HG03108 (cell line): ENCODE results near the gene ARMC2.
"Not testable (repeated sequence)": the region's sequence is repeated elsewhere in the genome, so short reads cannot be mapped to it uniquely, and the experiment has no call there.

Source experiments
- ATAC-seq: cut with Tn5 transposase; IDR thresholded peaks from one replicate; pipeline ENCODE4 v1.9.1; 2021; ENCODE audit warnings: moderate library complexity; ENCODE audit not compliant: unreplicated experiment

Gene ARMC2

GRCh38 chr6:108948181-108948661 lies 100.0 kb downstream of the ARMC2 start:
- no peak for ATAC-seq

DNA sequence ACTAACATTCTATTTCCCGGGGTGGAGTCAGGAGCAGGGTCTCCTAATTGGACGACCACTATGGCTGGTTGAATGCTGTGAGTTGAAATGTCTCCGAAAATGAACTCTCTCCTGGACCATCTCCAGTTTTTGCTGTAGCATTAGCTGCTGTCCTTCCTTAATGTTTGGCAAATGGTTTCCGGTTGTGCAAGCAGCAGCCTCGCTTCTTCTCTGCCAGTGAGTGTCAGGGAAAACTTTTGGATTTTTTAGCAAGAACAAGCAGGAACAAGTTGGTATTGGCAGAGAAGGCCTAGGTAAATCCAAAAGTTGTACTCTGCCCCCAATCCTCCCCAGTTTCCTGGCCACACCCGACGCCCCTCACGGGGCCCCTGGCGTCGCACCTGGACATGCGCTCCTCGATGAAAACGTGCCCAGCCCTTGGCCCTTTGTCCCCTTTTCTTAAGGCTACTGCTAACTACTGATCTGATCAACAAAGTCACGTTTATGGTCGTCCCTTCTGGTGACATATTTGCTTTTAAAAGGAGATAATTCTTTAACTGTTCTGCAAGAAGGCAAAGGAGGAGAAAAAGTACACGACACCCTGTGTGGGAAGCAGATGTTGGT lies 103.2 kb downstream of the ARMC2 start:
- no peak for ATAC-seq

GRCh38 chr6:108952776-108953486 lies 104.7 kb downstream of the ARMC2 start:
- no peak for ATAC-seq

DNA sequence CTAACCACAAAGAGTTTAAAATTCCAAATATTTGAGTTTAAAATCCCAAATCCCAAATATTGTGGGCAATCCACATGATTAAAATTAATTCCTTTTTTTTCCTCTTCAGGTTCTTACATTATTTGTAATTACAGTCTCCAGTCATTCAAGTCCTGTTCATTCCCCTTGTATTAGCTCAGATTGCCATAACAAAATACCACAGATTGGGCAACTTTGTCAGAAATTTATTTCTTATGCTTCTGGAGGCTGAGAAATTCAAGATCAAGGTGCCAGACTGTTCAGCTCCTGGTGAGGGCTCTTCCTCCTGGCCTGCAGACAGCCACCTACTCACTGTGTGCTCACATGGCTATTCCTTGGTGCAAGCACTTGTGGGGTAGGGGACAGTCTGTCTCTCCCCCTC lies 105.5 kb downstream of the ARMC2 start:
- ATAC-seq, result no peak

GRCh38 chr6:108955329-108955949 lies 107.2 kb downstream of the ARMC2 start:
- ATAC-seq, result no peak

DNA sequence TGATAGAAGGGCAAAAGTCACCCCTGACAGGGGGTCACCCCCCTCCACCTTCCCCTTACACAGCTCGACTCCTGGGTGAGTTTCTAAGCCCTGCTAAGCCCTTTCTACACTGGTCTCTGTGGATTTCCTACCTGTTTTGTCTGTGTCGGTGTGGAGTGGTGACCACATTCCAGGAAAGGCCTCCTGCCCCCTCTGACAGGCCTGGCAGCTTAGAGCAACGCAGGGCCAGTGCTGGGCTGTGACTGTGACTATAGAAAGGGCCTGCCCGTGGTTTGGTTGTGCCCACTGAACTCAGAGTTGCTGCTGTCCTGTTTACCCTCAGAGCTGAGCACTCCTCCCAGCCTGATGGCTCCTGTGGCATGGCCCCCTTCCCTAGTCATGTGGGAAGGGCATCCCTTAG lies 109.0 kb downstream of the ARMC2 start:
- no peak for ATAC-seq

GRCh38 chr6:108958900-108959770 lies 110.9 kb downstream of the ARMC2 start:
- no peak for ATAC-seq

DNA sequence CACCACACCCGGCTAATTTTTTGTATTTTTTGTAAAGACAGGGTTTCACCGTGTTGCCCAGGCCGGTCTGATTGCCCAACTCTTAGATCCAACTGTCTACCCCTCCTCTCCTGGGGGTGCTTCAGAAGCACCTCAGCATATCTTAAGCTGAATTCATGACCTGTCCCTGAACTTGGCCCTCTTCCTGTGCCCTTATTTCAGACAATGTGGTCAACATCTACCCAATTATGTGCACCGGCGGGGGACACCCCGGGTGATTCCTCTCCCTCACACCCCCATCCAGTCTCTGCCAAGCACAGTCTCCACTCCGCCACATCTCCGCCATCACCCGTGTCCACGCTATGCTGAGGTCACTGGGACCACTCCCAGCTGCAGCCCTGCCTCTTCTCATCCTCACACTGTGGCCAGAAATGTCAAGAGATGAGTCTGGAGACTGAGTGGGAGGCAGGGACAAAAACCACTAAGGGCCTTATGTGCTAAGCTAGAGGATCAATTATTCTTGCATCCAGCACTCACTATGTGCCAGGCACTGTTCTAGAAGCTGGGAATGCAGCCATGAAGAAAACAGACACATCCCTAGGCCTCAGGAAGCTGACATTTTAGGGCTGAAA lies 111.9 kb downstream of the ARMC2 start:
- ATAC-seq, result no peak

DNA sequence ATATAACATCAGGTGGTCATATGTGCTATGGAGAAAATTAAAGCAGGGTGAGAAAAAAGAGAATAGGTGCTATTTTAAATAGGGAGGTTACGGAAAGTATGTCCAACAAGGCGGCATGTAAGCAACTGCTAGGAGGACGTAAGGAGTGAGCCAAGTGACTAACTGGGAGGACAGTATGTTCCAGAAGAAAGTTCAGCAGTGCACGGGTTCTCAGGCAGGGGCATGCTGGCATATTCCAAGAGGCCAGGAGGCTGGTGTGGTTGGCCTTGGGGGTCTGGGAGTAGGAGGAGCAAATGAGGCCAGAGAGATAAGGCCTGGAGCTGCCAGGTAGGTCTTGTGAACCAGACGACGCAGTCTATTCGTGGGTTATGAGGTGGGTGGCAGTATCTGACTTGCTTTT lies 112.4 kb downstream of the ARMC2 start:
- ATAC-seq, result no peak

- ATAC-seq, result no peak
Measured at GRCh38 chr6:108961077-108961476, 112.9 kb downstream of the ARMC2 start.

DNA sequence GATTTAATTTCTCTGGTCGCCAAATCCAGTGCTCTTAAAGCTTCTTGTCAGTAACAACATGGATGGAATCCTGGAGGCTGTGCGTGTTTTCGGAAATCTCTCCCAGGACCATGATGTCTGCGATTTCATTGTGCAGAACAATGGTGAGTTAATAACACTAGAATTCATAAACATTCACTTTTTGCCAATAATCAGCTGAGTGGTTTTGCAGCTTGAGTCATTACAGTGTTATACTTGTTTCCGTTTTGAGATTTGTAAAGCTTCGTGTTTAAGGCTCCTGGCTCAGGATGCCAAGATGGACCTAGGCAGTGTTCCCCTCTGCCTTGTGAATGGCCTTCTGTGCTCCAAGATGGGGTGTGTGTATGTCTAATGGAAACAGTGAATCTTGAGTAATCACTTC lies 113.8 kb downstream of the ARMC2 start:
- ATAC-seq, result no peak

DNA sequence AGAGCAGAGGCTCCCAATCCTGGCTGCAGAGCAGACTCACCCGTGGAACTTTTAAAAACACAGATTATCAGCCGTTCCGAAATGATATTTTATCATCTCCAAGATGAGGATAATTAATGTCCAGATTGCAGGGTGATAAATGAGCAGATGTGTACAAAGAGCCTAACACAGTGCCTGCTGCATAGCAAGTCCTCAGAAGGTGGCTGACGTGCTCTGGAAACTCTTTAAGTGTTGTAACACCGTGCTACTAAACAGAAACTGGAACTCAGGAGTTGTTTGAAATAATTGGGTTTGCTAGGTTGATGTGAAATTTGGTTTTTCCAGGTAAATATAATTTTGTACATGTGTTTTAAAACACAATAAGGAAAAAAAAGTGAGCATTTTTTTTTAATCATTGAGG lies 118.0 kb downstream of the ARMC2 start:
- ATAC-seq, result no peak

DNA sequence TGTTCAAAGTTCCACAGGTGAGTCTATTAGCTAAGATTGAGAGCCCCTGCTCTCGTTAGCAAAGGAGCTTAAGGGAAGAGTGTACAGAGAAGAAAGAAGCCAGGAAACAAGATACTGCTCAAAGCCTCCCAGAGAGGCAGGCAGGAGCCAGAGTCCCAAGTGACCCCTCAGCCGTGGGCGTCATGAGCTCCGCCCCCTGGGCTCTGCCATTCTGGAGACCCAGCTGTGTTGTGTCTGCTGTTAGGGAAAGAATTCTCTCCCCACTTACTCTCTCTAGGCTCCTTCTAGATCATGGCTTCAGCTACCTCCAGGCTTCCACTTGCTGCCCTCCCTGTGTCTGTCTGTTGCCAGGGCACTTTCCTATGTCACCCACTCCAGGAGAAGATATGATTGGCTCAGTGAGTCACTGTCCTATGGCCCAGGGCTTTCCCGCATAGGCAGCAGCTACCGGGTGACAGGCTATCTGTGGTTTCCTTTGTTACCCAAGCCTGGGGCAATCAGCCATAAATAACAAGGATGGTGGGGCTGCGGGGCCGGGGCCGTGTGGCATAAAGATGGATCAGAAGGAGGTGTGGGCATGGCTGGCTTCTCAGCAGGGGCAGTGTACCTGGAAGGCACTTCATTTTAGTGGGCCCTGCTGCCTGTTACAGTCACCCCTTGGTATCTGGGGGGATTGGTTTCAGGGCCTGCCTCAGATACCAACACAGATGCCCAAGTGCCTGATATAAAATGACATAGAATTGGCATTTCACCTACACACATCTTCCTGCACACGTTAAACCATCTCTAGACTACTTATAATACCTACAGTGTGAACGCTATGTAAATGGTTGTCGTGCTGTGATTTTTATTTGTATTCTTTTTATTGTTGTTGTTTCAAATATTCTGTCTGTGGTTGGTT lies 118.9 kb downstream of the ARMC2 start:
- no peak for ATAC-seq

- ATAC-seq, result no peak
Measured at GRCh38 chr6:108968325-108969316, 120.4 kb downstream of the ARMC2 start.

DNA sequence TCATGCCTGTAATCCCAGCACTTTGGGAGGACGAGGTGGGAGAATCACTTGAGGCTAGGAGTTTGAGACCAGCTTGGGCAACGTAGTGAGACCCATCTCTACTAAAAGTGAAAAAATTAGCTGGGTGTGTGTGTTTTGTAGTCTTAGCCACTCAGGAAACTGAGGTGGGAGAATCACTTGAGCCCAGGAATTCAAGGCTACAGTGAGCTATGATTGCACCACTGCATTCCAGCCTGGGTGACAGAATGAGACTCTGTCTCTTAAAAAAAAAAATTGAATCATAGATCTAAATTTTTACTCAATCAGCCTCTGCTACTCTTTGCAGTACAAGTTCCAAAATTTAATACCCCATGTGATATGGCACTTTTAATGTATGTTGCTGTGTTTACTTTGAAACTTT lies 121.6 kb downstream of the ARMC2 start:
- ATAC-seq, result no peak

DNA sequence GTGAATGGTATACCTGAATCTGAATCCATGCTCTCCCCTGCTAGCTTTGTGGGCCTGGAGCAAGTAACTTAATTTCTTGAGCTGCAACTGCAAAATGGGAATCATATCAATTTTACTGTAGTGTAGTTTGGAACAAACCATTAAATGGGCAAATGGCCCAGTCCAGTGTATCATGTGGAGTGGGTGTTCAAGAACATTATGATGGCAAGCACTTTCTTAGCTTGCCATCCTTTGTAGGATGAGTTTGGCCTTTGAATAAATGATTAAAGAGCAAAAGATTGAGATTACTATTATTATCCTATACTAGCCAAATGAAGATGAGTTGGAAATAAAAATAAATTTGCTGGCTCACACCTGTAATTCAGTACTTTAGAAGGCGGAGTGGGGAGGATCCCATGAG lies 126.0 kb downstream of the ARMC2 start:
- ATAC-seq, result no peak

DNA sequence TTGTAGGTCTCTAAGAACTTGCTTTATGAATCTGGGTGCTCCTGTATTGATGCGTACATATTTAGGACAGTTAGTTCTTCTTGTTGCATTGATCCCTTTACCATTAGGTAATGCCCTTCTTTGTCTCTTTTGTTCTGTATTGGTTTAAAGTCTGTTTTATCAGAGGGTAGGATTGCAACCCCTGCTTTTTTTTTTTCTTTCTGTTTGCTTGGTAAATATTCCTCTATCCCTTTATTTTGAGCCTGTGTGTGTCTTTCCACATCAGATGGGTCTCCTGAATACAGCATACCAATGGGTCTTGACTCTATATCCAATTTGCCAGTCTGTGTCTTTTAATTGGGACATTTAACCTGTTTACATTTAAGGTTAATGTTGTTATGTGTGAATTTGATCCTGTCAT lies 130.4 kb downstream of the ARMC2 start:
- not testable (repeated sequence) for ATAC-seq
